Measurements from ENCODE around the gene MIDN.

GRCh38 chr19:1261798-1262622, 13.6 kb downstream of the MIDN start:
- no peak for TF ChIP-seq CTCF (IDR thresholded peaks at IDR 0.05; ENCODE audit: extremely low read depth in 1 of 2, insufficient read depth in 1 of 2, low read depth in 1 of 2, low read length in 2 of 2)
- TF ChIP-seq MYC (IDR thresholded peaks at IDR 0.05; ENCODE audit: low read depth, low read length), result no peak
- no peak for TF ChIP-seq POLR2AphosphoS5 (IDR thresholded peaks at IDR 0.05; ENCODE audit: insufficient read depth, low read depth, low read length)

Data from endothelial cell of umbilical vein (primary cell).